GM18508 (cell line): ENCODE data around the gene PCDHGC5.

ENCODE experiments used
- ATAC-seq: cut with Tn5 transposase; IDR thresholded peaks from one replicate; pipeline ENCODE4 v1.9.1; 2021; ENCODE audit warnings: moderate number of reproducible peaks; ENCODE audit not compliant: insufficient read depth, unreplicated experiment

PCDHGC5 gene

GRCh38 chr5:141527426-141527825 lies 38.5 kb downstream of the PCDHGC5 start:
- no peak for ATAC-seq

GRCh38 chr5:141528291-141528984 lies 39.6 kb downstream of the PCDHGC5 start:
- no peak for ATAC-seq

GRCh38 chr5:141529002-141529401 lies 40.1 kb downstream of the PCDHGC5 start:
- ATAC-seq = no peak

- no peak for ATAC-seq
These were observed 41.0 kb downstream of the PCDHGC5 start for GRCh38 chr5:141529873-141530272.

- ATAC-seq = no peak
These were observed 43.8 kb downstream of the PCDHGC5 start for GRCh38 chr5:141532726-141533125.

- no peak for ATAC-seq
These were observed 45.0 kb downstream of the PCDHGC5 start for GRCh38 chr5:141533897-141534296.

- ATAC-seq = no peak
These were observed 45.8 kb downstream of the PCDHGC5 start for GRCh38 chr5:141534492-141535213.
